Natural killer cell (primary cell): ENCODE measurements around the gene SLC25A18. TPM values are rescaled to one million over a fixed set of nuclear protein-coding genes. Genes with fewer than 3 reads are reported as not detected.
"Not testable (repeated sequence)": the region's sequence is repeated elsewhere in the genome, so short reads cannot be mapped to it uniquely, and the experiment has no call there.

ENCODE experiments used
- ATAC-seq, 3 donors: fragments of 150-1000 bp in 2 of 3; fragments of 200-7000 bp in 1 of 3; cut with Tn5 transposase; 1 replicate in 1 of 3; 2 replicates in 2 of 3; pipeline ENCODE4 v1.10.0; 2021; ENCODE audit warnings: mild to moderate bottlenecking in 2 of 3, moderate library complexity in 2 of 3
- DNase-seq, 2 donors: peaks; one replicate each; pipeline versions ENCODE4 v3.0.0 to v3.0.0-alpha.2; 2013 to 2021; ENCODE audit warnings: mixed read lengths in 1 of 2
- H3K27ac ChIP-seq: one replicate; pipeline ENCODE4 v1.5.1; 2013; ENCODE audit warnings: mild to moderate bottlenecking, low read length
- H3K27me3 ChIP-seq: one replicate; pipeline ENCODE4 v1.6.1; 2013; ENCODE audit warnings: low read length; ENCODE audit not compliant: control insufficient read depth, insufficient read depth
- H3K36me3 ChIP-seq: one replicate; pipeline ENCODE4 v1.6.1; 2013; ENCODE audit warnings: low read length; ENCODE audit not compliant: control insufficient read depth, insufficient read depth
- H3K4me1 ChIP-seq: one replicate; pipeline ENCODE4 v1.6.1; 2013; ENCODE audit warnings: low read length; ENCODE audit not compliant: control insufficient read depth, insufficient read depth
- H3K4me3 ChIP-seq: one replicate; pipeline ENCODE4 v1.5.1; 2013; ENCODE audit warnings: low read length
- H3K9me3 ChIP-seq: one replicate; pipeline ENCODE4 v1.6.1; 2013; ENCODE audit warnings: low read length; ENCODE audit not compliant: control insufficient read depth, insufficient read depth
- H3K27ac Mint-ChIP-seq, 2 donors: one replicate each; pipeline ENCODE4 v1.8.0; 2022; ENCODE audit warnings: mild to moderate bottlenecking in 2 of 2, mixed read lengths in 2 of 2, moderate library complexity in 1 of 2
- H3K27me3 Mint-ChIP-seq, 2 donors: one replicate each; pipeline ENCODE4 v1.8.0; 2022; ENCODE audit warnings: low read depth in 2 of 2, mixed read lengths in 2 of 2
- H3K36me3 Mint-ChIP-seq: one replicate; pipeline ENCODE4 v1.8.0; 2022; ENCODE audit warnings: mixed read lengths
- H3K4me1 Mint-ChIP-seq, 2 donors: one replicate each; pipeline ENCODE4 v1.8.0; 2022; ENCODE audit warnings: mixed read lengths in 2 of 2
- H3K4me3 Mint-ChIP-seq: one replicate; pipeline ENCODE4 v1.8.0; 2022; ENCODE audit warnings: mild to moderate bottlenecking, moderate library complexity, mixed read lengths
- H3K9me3 Mint-ChIP-seq, 2 donors: one replicate each; pipeline ENCODE4 v1.8.0; 2022; ENCODE audit warnings: mixed read lengths in 2 of 2
- WGBS: methylation state at CpG from one replicate; pipeline ENCODE4 v1.1.7; 2013; ENCODE audit warnings: missing lambda C conversion rate; ENCODE audit not compliant: insufficient coverage; 5-methylcytosine and 5-hydroxymethylcytosine counted together
- intact Hi-C: fragments of 100-400 bp; cut with micrococcal nuclease; formaldehyde crosslinking; loops from one replicate; pipeline ENCODE4 v1.14.2; 2022
- total RNA-seq, 4 donors: library from RNA; stranded (reverse); fragments of 120-200 nt in 1 of 4; gene quantifications; one replicate each; pipeline versions ENCODE4 v1.2.3 to v1.2.4, GENCODE V29; 2013 to 2022
- TF ChIP-seq, protein P1 (sequence below): fragments of 200-600 bp; IDR thresholded peaks from one replicate; pipeline ENCODE4 v1.8.0; 2022; ENCODE audit warnings: antibody characterized with exemption

SLC25A18 gene
- total RNA-seq, 3 donors from 2014 or later (not counting 1 experiment from before 2014, with no cell fraction given) = not detected

DNA sequence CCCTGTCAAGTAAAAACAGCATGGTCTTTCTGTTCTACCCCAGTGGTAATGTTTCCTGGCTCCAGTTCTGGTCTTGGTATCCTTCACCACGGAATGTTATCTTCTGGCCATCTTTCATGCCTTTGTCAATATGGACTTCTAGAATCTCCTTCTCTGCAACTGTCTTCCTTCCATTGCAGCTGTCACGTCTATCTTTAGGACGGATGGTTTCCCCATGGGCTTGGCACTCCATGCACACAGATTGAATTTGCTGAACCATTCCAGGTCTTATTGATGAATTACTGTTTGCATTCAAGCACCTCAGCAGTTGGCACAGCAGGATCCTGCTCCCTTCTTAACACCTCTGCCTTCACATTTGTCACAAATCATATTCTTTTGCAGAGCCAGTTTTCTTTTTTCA, 44.9 kb upstream of the SLC25A18 start:
- 77% methylated on average over 3 of the region's 3 CpGs for WGBS
- intact Hi-C loops = no loop called here
- no peak overlapping the region for H3K27ac Mint-ChIP-seq
- no peaks in the 10 kb centered on the region for H3K4me1 ChIP-seq
- no peaks in the 10 kb centered on the region for H3K9me3 Mint-ChIP-seq
- ATAC-seq (no peak), DNase-seq (no peak)
- H3K27ac ChIP-seq = no peak overlapping the region
- no peaks in the 10 kb centered on the region for H3K9me3 ChIP-seq
- peaks cover 0 to 23% of the 10 kb centered on the region in 2 donors for H3K27me3 Mint-ChIP-seq
- H3K4me3 ChIP-seq = no peak overlapping the region
- TF ChIP-seq, protein P1, sequence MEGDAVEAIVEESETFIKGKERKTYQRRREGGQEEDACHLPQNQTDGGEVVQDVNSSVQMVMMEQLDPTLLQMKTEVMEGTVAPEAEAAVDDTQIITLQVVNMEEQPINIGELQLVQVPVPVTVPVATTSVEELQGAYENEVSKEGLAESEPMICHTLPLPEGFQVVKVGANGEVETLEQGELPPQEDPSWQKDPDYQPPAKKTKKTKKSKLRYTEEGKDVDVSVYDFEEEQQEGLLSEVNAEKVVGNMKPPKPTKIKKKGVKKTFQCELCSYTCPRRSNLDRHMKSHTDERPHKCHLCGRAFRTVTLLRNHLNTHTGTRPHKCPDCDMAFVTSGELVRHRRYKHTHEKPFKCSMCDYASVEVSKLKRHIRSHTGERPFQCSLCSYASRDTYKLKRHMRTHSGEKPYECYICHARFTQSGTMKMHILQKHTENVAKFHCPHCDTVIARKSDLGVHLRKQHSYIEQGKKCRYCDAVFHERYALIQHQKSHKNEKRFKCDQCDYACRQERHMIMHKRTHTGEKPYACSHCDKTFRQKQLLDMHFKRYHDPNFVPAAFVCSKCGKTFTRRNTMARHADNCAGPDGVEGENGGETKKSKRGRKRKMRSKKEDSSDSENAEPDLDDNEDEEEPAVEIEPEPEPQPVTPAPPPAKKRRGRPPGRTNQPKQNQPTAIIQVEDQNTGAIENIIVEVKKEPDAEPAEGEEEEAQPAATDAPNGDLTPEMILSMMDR = no peak
- no peaks in the 10 kb centered on the region for H3K27me3 ChIP-seq
- H3K4me1 Mint-ChIP-seq = no peaks in the 10 kb centered on the region
- no peaks in the 10 kb centered on the region for H3K36me3 ChIP-seq
- no peak overlapping the region for H3K4me3 Mint-ChIP-seq
- H3K36me3 Mint-ChIP-seq = no peaks in the 10 kb centered on the region

DNA sequence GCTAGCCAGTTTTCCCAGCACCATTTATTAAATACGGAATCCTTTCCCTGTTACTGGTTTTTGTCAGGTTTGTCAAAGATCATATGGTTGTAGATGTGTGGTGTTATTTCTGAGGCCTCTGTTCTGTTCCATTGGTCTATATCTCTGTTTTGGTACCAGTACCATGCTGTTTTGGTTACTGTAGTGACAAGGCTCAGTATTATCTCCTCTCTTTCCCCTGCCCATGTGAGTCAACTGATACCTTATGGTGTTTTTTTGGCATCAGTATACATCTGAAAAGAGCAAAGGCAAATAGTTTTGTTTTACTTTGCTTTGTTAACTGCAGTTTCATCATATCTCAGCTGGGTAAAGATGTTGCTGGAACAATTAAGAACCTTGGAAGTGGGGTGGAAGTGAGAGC, 41.3 kb upstream of the SLC25A18 start:
- ATAC-seq, H3K4me1 ChIP-seq, DNase-seq, H3K9me3 Mint-ChIP-seq, H3K36me3 Mint-ChIP-seq, H3K4me1 Mint-ChIP-seq, H3K9me3 ChIP-seq, H3K27ac Mint-ChIP-seq, H3K27me3 ChIP-seq, H3K36me3 ChIP-seq, H3K4me3 ChIP-seq, H3K4me3 Mint-ChIP-seq, H3K27ac ChIP-seq, intact Hi-C loops: not testable (repeated sequence)
- H3K27me3 Mint-ChIP-seq = peaks cover 3 to 23% of the 10 kb centered on the region in 2 donors
- WGBS = no CpG with 5 or more reads among the region's 1 CpG

- no peak overlapping the region for H3K4me3 Mint-ChIP-seq
Observed at GRCh38 chr22:17523925-17524324, 39.4 kb upstream of the SLC25A18 start.

GRCh38 chr22:17536269-17536668, 27.0 kb upstream of the SLC25A18 start:
- Mint-ChIP-seq H3K9me3 (no peaks in the 10 kb centered on the region), H3K27ac (no peak overlapping the region), H3K4me3 (no peak overlapping the region), H3K36me3 (no peaks in the 10 kb centered on the region), H3K4me1 (no peaks in the 10 kb centered on the region), H3K27me3 (peaks cover 0 to 2% of the 10 kb centered on the region in 2 donors)
- Histone ChIP-seq H3K27ac (no peak overlapping the region), H3K27me3 (no peaks in the 10 kb centered on the region), H3K36me3 (no peaks in the 10 kb centered on the region), H3K9me3 (no peaks in the 10 kb centered on the region), H3K4me3 (no peak overlapping the region), H3K4me1 (no peaks in the 10 kb centered on the region)
- TF ChIP-seq, protein P1 = no peak
- WGBS = 95% methylated on average over 5 of the region's 5 CpGs
- intact Hi-C loops = no loop called here
- no peak for ATAC-seq
- DNase-seq = no peak

More at GRCh38 chr22:17523925-17524324, 39.4 kb upstream of the SLC25A18 start:
- Mint-ChIP-seq H3K27ac (no peak overlapping the region), H3K4me1 (peaks cover 1 to 4% of the 10 kb centered on the region in 2 donors), H3K36me3 (no peaks in the 10 kb centered on the region), H3K27me3 (peaks cover 12 to 24% of the 10 kb centered on the region in 2 donors), H3K9me3 (no peaks in the 10 kb centered on the region)
- Histone ChIP-seq H3K4me1 (no peaks in the 10 kb centered on the region), H3K36me3 (no peaks in the 10 kb centered on the region), H3K27ac (no peak overlapping the region), H3K9me3 (no peaks in the 10 kb centered on the region), H3K4me3 (no peak overlapping the region), H3K27me3 (no peaks in the 10 kb centered on the region)
- intact Hi-C loops = no loop called here
- TF ChIP-seq, protein P1 = no peak
- ATAC-seq = no peak
- no peak for DNase-seq
- WGBS = 91% methylated on average over 10 of the region's 10 CpGs
